Stimulated activated CD8-positive, alpha-beta memory T cell treated with anti-CD3 and anti-CD28 coated beads, Interleukin-2, amount 100 ng/mL, for 48 hours (primary cell): Measurements from ENCODE around the gene RNF146.
"Not testable (repeated sequence)": the region's sequence is repeated elsewhere in the genome, so short reads cannot be mapped to it uniquely, and the experiment has no call there.

Experiments
- DNase-seq, 2 donors: peaks; one replicate each; pipeline ENCODE4 v3.0.0-alpha.2; 2020; ENCODE audit warnings: low read depth in 2 of 2

RNF146 gene

DNA sequence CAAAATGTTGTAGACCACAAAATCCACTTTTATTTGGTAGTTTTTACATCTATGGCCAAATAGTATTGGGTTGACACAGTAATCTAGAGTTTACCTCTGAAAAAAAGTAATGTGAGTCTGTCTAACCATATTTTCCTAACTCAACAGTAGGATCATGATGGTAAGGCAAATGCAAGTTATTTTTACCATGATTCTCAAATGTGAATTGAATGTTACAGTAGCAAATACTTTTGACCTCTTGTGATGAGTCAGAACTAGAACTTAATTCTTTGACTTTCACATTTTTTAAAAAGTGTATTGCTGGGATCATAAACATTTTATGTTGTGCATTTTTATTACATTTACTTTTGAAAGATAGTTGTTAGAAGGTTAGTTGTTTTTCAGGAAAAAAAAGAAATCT is 22.0 kb downstream of the RNF146 start:
- no peak for DNase-seq

GRCh38 chr6:127289934-127290333 is 23.3 kb downstream of the RNF146 start:
- no peak for DNase-seq

- no peak for DNase-seq
Measured at GRCh38 chr6:127290391-127291265, 24.0 kb downstream of the RNF146 start.

DNA sequence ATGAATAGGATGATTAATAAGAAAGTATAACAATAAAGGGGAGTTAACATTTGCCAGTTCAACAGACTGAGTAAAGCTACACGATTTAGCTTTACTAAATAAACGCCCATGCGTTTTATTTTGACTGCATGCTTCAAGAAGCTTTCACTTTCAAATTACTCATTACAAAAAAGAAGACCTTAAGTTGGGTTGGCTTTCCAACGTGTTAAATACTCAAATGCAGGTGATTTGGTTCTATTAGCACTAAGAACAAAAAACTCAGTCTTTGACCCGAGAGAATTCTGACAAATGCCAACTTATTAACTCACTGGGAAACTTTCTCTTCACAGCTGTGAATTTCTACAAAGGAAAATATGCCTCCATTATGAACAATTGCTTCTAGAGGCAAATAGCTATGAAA is 24.8 kb downstream of the RNF146 start:
- DNase-seq = no peak

DNA sequence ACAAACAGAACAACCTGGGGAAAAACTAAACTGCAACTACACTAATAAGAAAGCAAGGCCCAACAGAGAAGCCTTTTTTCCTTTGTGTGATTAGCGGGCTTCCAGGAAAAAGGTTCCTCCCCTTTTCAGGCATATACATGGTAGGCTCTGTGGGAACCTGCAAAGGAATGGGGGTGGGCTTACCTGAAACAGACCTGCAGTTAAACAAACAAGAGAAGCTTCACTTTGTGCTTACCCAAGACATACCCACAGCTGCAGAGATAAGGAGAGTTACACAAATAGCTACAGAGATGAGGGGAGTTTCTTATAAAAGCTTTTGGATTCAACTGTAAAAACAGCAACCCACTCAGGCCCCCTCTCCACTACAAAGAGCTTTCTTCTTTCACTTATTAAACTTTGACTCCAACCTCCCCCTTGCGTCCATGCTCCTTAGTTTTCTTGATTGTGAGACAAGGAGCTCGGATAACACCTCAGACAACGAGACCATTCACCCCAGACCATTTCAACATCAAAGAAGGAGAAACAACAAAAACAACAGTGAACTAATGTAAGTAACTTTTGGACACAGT is 30.9 kb downstream of the RNF146 start:
- no peak for DNase-seq

DNA sequence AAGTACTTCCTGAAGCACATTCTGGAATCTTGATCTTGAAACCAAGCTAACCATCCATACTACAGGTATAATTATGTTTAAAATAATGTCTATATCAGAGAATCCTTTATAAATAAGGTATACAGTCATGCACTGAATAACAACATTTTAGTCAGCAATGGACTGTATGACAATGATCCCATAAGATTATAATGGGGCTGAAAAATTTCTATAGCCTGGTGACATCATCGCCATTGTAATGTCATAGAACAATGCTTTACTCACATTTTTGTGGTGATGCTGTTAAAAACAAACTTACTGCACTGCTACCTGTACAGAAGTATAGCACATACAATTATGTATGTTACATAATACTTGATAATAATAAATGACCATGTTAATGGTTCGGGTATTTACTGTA is 31.8 kb downstream of the RNF146 start:
- no peak for DNase-seq

GRCh38 chr6:127299522-127300240 is 33.0 kb downstream of the RNF146 start:
- no peak for DNase-seq

DNA sequence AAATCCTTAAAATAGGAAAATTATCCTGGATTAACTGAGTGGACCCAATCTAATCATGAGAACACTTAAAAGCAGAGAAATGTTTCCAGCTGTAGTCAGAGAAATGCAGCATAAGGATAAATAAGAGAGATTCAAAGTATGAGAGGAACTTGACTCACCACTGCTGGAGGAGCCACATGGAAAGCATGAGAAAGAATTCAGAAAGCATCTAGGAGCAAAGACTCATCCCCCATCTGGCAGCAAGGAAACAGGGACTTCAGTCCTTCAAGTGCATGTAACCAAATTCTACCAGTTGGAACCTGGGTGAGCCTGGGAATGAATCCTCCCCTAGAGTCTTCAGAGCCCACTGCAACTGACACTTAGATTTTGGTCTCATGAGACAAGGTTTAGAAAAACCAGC is 33.7 kb downstream of the RNF146 start:
- DNase-seq = no peak

DNA sequence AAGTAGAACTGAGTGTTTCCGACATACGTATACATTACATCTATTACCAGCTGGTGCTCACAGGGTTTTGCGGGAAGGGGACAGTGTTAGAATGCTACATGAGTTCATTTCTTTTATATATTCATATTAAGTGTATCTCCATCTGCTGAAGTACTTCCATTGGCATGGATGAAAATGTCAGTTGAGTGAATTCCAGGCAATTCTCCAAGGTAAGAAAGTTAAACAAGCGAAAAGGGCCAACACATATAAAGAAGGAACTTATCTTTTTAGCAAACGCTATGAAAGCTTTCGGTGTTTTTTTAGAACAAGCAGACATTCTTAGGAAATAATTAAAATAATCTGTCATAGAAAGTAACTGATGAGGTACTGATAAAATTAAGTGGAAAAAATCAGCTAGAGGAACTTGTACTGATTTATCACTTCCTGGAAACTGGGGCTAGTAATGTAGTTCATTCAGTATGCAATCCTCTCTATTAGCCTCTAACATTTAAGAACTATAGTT is 34.6 kb downstream of the RNF146 start:
- no peak for DNase-seq

GRCh38 chr6:127302728-127303660 is 36.3 kb downstream of the RNF146 start:
- DNase-seq = no peak

GRCh38 chr6:127303917-127304316 is 37.3 kb downstream of the RNF146 start:
- no peak for DNase-seq

DNA sequence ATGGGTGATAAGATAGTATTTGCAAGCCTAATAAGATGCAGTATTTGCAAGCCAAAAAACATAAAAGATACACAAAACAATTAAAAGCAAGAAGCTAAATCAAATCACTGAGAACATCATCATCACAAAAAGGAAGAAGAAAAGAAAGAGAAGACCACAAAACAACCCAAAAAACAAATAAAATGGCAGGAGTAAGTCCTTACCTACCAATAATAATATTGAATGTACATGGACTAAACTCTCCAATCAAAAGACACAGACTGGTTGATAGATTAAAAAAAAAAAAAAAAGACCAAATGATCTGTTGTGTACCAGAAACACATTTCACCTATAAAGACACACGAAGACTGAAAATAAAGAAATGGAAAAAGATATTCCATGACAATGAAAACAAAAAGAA is 39.1 kb downstream of the RNF146 start:
- no peak for DNase-seq

GRCh38 chr6:127317388-127318128 is 50.9 kb downstream of the RNF146 start:
- DNase-seq = no peak

GRCh38 chr6:127319686-127320085 is 53.0 kb downstream of the RNF146 start:
- no peak for DNase-seq

GRCh38 chr6:127328043-127328609 is 61.5 kb downstream of the RNF146 start:
- no peak for DNase-seq

DNA sequence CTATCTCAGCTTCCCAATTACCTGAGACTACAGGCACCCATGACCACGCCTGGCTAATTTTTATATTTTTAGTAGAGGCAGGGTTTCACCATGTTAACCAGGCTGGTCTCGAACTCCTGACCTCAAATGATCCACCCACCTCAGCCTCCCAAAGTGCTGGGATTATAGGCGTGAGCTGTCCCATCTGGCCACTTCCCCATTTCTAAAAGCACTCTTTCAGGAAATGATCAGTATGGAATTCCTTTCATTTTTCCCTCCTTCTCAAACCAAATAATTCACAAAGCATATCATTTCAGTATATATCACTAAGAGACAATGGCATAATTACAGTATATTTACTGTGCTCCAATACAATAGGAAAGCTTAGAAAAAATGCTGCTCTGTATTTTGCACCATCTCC is 64.6 kb downstream of the RNF146 start:
- DNase-seq = not testable (repeated sequence)

- no peak for DNase-seq
Measured at GRCh38 chr6:127332383-127332961, 65.8 kb downstream of the RNF146 start.
